Activated CD8-positive, alpha-beta memory T cell treated with anti-CD3 and anti-CD28 coated beads for 1 hour (primary cell): ENCODE data around the gene OR10P1.
"Not testable (repeated sequence)": the region's sequence is repeated elsewhere in the genome, so short reads cannot be mapped to it uniquely, and the experiment has no call there.

Experiments
- DNase-seq, 2 donors: peaks; one replicate each; pipeline ENCODE4 v3.0.0-alpha.2; 2020; ENCODE audit warnings: low read depth in 1 of 2; ENCODE audit errors: extremely low read depth in 1 of 2

Gene OR10P1, protein sequence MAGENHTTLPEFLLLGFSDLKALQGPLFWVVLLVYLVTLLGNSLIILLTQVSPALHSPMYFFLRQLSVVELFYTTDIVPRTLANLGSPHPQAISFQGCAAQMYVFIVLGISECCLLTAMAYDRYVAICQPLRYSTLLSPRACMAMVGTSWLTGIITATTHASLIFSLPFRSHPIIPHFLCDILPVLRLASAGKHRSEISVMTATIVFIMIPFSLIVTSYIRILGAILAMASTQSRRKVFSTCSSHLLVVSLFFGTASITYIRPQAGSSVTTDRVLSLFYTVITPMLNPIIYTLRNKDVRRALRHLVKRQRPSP

DNA sequence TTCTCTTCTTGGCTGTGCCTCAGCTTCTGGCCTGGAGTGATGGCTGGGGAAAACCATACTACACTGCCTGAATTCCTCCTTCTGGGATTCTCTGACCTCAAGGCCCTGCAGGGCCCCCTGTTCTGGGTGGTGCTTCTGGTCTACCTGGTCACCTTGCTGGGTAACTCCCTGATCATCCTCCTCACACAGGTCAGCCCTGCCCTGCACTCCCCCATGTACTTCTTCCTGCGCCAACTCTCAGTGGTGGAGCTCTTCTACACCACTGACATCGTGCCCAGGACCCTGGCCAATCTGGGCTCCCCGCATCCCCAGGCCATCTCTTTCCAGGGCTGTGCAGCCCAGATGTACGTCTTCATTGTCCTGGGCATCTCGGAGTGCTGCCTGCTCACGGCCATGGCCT lies at the start of gene OR10P1:
OR10P1 (plus strand) TSS at position 40 of the 400 bp plus-strand sequence; CDS start at position 40, 0 bp downstream.
- DNase-seq, result no peak

DNA sequence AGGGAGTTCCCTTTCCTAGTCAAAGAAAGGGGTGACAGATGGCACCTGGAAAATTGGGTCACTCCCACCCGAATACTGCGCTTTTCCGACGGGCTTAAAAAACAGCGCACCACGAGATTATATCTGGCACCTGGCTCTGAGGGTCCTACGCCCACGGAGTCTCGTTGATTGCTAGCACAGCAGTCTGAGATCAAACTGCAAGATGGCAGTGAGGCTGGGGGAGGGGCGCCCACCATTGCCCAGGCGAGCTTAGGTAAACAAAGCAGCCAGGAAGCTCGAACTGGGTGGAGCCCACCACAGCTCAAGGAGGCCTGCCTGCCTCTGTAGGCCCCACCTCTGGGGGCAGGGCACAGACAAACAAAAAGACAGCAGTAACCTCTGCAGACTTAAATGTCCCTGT lies 46.5 kb upstream of the OR10P1 start:
- not testable (repeated sequence) for DNase-seq

DNA sequence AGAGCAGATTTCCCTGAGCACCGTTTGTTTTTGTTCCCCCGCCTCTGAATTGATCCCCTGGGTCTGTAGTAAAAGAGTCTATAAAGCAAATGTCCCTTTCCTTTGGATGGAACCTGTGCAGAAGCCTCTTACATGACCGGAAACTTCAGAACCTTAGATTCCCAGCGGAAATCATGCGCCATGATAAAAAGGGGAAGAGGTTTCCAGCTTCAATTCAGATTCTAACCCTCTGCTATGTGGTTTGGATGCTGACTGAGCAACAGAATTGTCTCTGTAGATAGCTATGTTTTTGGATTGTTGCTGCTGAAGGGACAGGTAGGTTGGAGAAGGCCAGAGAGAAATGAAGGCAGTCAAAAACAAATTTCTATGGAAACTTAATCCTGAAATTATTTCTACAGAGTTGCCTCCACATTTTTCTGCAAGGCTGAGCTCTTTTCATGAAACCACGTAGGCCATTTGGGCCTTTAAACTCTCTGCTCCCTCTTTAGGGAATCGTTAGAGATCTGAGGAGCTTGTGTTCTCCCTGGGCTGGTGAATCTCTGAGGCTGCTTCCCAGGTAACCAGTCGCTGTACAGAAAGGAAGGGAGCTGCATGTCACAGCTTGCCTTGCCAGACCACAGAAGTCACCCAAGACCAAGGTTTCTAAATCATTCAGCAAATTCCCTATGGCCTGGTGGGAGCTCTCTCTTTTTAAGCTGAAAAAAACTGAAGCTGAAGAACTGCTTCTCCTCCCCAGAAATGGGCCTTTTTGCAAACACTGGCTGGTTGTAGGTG lies 28.7 kb upstream of the OR10P1 start:
- no peak for DNase-seq

DNA sequence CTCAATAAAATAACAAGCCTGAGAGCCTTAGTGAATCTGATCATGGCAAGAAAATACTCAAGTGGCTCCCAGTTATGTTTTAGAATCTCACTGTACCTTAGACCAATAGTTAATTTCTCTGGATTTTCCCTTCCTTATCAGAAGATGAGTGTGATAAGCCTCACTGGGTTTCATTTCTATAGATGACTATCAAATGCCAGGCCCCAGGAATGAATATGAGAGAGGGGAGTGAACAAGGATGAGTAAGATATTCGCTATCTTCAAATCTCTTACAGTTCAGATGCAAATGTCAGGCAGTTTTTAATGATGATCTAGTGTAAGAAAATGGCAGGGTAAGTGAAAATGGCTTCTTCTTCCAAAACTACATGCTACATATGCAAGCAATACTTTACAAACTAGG lies 26.1 kb upstream of the OR10P1 start:
- DNase-seq, result no peak

DNA sequence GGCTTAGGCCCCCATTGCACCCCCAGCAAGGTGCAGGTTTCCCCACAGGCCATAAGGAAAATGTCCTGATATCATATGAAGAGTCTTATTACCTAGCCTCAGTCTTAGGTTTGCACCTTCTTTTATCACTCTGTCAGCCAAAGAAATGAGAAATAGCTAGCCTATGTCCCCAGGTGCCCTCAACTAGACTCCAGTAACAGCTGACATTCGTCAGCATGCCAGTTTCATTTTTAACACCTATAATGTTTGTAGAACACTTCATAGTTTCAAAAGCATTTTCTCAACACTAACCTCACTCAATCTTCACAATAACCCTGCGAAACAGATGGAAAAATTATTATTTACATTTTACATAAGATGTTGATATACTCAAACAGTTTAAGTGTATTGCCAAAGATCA lies 24.0 kb upstream of the OR10P1 start:
- DNase-seq, result no peak

DNA sequence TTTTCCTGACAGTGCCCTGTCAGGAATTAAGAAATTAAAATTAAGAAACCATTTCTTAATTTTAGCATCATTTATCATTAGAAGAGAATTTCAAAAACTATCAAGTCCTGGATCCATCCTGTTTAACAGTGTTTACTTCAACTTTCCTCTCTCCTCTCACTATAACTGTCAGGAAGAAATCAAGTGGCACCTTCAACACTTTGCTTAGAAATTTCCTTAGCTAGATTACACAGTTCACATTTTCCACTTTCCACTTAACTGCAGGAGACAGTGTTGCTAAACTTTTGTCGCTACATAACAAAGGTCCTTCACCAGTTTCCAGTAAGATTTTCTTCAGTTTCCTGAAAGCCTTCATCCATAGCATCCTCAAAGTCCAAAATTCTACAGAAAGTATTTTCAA lies 21.9 kb upstream of the OR10P1 start:
- no peak for DNase-seq

DNA sequence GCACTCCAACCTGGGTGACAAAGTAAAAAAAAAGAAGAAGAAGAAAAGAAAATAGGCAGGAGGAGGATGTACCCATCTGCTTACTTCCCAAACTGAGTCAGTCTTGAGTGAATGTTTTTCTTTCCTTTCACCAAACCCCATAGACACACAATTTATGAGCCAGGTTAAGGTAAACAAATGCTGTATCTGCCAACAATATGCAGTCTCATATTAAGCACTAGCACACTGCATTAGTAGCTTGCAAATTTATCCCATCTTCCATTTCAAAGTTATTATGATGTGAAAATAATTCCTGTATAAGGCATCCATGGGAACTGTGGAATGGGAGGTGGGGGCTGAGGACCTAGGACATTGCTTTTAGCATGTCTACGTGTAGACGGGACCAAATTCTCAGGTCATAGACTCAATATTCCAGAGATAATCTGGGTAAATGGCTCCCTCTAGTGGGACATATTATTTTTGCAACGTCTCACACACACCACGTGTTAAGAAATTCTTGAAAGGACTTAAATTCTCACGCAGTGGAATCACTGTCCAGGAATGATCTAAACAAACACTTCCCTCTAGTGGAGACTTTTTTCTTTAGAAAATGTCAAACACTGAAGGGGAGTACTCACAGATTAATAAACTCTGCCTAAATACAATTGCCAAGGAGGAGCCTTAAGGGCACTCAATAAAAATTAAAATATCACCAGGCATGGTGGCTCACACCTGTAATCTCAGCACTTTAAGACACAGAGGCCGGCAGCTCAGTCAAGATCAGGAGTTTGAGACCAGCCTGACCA lies 17.1 kb upstream of the OR10P1 start:
- peak in 1 of 2 donors; percentile 6 for DNase-seq

DNA sequence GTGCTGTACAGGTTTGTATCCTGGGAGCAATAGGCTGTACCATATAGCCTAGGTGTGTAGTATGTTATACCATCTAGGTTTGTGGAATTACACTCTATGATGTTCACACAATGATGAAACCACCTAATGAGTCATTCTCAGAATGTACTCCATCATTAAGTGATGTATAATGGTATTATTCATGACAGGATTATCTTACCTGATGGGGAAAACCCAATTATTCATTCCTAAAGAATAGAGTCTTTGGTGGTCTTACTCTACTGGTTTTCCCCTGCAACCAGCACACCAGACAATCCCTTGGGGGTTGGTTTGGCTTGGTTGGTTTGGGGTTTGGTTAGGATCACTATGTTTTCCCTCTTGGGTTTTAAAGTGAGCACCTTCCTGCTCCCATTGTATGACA lies 12.6 kb upstream of the OR10P1 start:
- DNase-seq, result no peak

DNA sequence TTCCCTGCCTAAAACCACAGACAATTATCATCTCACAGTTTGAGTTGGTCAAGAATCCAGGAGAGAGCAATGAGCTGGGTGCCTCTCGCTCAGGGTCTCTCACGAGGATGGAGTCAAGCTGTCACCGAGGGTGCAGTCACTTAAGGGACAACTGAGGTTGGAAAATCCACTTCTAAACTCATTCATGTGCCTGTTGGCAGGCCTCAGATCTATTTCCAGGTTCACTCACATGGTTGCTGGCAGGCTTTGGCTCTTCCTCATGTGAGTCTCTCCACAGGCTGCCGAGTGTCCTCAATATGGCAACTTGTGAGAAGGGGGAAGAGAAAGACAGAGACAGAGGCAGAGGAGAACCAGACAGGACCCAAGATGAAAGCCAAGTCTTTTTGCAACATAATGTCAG lies 10.5 kb upstream of the OR10P1 start:
- no peak for DNase-seq

DNA sequence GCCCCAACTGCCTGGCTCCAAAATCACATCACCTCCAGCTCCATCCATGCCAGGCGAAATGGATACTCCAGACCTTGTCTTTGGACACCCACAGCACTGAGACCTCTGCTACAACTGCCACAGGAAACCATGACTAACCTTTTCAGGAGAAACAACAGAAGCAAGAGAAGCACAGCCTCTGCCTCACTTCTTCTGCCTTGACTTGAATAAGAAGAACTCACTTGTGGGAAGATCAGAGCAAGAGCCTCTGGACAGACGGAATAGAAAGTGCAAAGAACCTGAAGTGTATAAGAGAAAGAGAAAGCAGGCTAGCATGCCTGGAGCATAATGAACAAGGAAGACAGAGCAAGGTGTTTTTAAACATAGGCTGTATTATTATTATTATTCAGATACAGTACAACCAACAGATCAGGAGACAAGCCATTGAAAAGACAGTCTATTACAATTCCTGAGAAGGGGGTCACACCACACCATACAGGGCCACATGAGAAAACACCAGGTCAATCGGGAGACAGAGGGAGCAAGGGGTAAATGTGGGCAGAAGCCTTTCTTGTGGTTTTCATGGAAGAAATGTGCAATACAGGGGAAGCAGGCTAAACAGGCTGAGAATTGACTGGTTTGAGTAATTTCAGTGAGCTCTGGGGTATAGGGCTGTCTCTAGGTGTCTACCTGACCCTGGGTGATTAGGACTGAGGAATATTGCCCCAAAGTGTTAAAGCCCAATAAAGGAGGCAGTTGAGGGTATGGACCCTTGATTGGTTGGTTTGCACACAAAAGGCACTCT lies 7.4 kb upstream of the OR10P1 start:
- DNase-seq, result no peak

DNA sequence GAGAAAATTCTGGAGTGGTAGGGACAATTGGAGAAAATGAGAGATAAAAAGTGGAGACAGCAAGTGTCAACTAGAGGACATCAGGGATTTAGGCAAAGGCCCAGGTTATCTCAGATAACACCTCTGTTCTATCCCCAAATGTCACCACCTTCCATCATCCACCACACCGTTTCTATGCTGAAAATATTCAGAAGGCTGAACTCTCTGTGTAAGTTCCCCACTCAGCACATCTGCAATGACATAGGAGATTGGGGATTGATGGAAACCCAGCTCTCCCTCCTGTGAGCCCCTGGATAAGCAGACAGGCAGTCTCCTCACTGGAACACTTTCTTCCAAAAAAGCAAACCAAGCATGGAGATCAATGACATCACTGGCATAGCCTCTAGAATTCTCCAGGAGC lies 5.6 kb upstream of the OR10P1 start:
- no peak for DNase-seq

DNA sequence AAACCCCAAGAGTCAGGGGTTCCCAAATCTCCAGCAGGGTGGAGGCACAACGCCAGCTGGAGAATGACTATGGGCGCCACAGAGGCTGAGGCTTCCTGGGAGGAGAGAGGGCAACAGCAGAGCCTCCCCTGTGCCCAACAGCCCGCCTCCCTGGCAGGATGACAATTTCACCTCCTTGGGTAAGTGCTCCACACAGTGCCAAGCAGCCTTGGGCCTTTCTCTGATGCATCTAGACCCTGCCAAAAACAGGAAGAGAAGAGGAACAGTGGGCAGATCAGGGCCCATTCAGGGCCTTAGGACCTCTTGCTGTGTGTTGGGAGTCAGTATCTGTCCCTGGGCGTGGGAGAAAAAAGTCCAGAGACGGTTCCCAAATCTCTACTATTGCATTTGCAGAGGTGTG lies 5.0 kb upstream of the OR10P1 start:
- DNase-seq, result no peak

DNA sequence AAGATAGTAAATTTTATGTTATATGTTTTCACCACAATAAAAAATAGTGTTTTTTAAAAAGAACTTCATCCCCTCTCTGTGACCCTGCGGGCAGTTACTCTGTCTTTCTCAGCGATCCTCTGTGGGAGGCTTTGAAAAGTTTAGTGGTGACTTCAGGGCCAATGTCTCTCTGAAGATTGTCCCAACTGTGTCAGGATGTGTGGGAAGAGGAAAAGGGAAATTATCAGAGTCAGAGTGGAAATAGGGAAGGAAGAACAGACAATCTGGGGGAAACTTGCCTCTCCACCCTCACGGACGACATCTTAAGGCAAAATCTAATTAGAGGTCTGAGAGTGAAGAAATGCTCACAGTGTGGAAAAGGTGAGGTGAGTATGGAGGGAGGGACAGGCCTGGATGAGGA lies 3.5 kb upstream of the OR10P1 start:
- no peak for DNase-seq

DNA sequence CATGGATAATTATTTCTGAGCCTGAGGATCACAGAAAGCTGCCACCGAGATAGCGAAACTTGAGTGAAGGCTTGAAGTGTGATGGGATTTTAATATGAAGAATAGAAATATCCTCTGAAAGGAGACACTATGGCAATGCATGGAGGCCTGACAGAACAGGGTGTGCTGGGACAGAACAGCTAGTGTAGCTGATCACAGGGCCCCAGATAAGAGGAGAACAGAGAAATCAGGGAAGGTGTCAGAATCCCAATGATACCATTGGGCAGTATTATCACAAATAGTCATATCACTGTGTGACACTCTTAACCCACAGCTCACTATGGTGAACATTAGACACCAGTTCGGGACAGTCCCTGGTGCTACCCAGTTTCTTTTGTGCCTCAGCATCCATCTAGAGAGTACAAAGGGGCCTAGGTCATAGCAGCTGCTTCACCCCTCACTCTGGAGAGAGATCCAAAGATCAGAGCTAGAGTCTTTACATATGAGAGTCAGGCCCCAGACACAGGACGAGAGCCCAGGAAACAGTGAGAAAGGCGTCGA lies 506 bp upstream of the OR10P1 start:
- DNase-seq, result no peak

DNA sequence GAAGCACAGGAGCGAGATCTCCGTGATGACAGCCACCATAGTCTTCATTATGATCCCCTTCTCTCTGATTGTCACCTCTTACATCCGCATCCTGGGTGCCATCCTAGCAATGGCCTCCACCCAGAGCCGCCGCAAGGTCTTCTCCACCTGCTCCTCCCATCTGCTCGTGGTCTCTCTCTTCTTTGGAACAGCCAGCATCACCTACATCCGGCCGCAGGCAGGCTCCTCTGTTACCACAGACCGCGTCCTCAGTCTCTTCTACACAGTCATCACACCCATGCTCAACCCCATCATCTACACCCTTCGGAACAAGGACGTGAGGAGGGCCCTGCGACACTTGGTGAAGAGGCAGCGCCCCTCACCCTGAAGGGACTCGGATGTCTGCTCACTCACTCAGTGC lies 775 bp downstream of the OR10P1 start:
- no peak for DNase-seq

DNA sequence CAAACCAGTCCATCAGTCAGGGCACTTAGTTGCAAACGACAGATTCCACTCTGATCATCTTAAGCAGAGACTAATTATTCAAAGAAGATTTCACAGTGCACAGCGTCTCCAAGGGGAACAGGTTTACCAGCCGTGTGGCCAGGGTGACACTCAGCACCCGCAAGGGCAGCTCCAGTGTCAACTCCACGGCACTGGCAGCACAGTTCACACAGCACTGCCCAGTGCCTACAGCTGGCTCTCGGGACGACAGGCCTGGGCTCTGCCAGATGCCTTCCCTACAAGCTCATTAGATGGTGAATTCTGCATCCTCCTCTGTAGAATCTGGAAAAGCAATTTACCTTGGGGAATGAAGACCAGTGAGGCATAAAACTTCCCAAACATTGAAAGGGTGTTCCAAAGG lies 4.9 kb downstream of the OR10P1 start:
- DNase-seq, result no peak

DNA sequence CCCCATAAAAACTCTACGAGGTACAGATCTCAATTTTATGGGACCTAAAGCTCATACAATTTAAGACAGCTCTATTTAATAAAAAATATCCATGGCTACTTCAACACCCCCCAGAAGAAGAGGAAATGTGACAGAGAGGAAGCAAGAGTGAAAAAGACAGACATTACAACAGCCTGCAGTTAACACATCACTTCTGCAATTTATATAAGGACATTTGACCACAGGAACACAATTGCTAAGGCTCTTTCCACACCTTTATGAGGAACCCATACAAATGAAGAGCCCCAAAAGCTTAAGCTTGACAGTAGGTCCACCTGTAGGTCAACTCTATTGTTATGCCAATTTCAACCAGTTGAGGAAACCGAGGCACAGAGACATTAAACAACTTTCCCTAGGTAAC lies 5.6 kb downstream of the OR10P1 start:
- no peak for DNase-seq

DNA sequence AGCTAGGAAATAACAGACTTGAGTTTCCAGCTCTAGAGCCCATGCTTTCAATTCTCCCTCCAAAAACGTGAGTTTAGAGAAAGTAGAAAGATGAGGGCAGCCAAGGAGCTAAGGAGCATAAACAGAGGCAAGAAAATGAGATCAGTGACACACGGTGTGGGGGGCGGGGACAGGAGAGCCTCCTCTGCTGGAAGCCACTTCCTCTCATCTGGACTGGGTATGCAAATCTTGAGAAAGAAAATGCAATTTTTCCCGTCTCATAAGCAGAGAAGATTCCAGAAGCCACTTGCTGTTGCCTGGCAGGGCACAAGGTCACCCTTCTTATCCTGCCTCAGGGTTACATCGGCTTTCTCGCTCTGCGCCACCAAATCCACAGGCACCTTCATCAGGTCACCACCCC lies 6.0 kb downstream of the OR10P1 start:
- DNase-seq, result no peak

DNA sequence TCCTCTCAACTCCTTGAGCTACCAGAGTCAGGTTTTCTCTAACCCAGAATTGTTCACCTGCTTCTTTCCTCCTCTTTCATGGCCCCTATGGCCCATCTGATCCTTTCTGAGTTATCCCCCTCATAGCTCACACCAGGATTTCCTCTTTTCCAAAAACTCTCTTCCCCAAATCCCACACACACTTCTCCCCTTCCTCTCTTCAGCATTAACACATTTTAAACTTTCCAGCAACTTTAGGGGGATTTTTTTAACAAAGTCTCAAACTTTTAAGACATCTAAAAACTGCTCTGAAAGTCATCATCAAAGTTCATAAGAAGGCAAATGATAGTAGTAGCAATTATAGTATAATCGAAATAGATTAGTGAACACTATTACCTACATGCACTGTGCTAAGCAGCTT lies 7.9 kb downstream of the OR10P1 start:
- DNase-seq, result no peak

DNA sequence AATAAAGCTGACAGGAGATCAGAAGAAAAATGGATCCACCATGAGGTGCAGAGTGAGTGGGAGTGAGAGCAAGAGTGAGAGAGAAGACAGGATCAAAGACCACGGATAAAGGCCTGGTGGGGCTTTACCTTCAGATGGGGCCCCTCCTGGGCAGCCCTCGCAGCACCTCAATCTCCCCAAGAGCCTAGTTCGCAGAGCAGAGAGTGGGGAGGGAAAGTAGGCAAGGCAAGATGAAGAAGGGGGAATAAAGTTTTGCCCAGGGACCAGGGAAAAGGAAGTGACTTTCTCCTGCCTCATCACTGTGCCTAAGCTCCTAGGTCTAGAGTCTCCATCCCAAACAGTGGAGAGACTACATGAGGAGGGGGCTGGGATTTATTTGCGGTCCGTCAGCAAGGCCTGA lies 10.3 kb downstream of the OR10P1 start:
- DNase-seq, result no peak
